ENCODE measurements around the gene CLEC14A. TPM values are rescaled to one million over a fixed set of nuclear protein-coding genes. Genes with fewer than 3 reads are reported as not detected.

The CLEC14A gene
- total and polyA plus RNA-seq, 7 donors, result 0.60 to 18.3 (median 12.2) TPM

- no peaks in the 10 kb centered on the region for H3K36me3 ChIP-seq
- intact Hi-C loops (cut with DNase I), result no loop called here
- no peak overlapping the region for H3K27ac ChIP-seq
- no peaks in the 10 kb centered on the region for H3K27me3 ChIP-seq
- no peak for TF ChIP-seq POLR2A (IDR thresholded peaks at IDR 0.05)
- no peak for TF ChIP-seq CTCF (IDR thresholded peaks at IDR 0.05)
- no peak for TF ChIP-seq POLR2AphosphoS5 (IDR thresholded peaks at IDR 0.05)
- no peak for TF ChIP-seq EP300 (IDR thresholded peaks at IDR 0.05)
- no peak overlapping the region for H3K4me3 ChIP-seq
- H3K4me1 ChIP-seq, result peaks cover 0 to 3% (median 0%) of the 10 kb centered on the region in 4 donors
- H3K9me3 ChIP-seq, result no peaks in the 10 kb centered on the region
- DNase-seq, result no peak
Measured at GRCh38 chr14:38238878-38239277, 17.0 kb downstream of the CLEC14A start.

GRCh38 chr14:38238332-38238731 is 17.6 kb downstream of the CLEC14A start:
- H3K27me3 ChIP-seq, result no peaks in the 10 kb centered on the region
- H3K27ac ChIP-seq, result no peak overlapping the region
- H3K36me3 ChIP-seq, result no peaks in the 10 kb centered on the region
- TF ChIP-seq CTCF (IDR thresholded peaks at IDR 0.05), result no peak
- no peak for TF ChIP-seq POLR2AphosphoS5 (IDR thresholded peaks at IDR 0.05)
- TF ChIP-seq POLR2A (IDR thresholded peaks at IDR 0.05), result no peak
- no peak for TF ChIP-seq EP300 (IDR thresholded peaks at IDR 0.05)
- H3K4me1 ChIP-seq, result no peaks in the 10 kb centered on the region
- no peak overlapping the region for H3K4me3 ChIP-seq
- 87 to 94% methylated on average over 1 of the region's 1 CpG for WGBS, 2 donors
- H3K9me3 ChIP-seq, result no peaks in the 10 kb centered on the region
- DNase-seq, result no peak
- intact Hi-C loops (cut with DNase I), result no loop called here

GRCh38 chr14:38233218-38233617 is 22.7 kb downstream of the CLEC14A start:
- no peaks in the 10 kb centered on the region for H3K36me3 ChIP-seq
- H3K9me3 ChIP-seq, result no peaks in the 10 kb centered on the region
- intact Hi-C loops (cut with DNase I), result no loop called here
- H3K4me3 ChIP-seq, result no peak overlapping the region
- 66 to 70% methylated on average over 5 of the region's 5 CpGs for WGBS, 2 donors
- no peak overlapping the region for H3K27ac ChIP-seq
- no peaks in the 10 kb centered on the region for H3K4me1 ChIP-seq
- DNase-seq, result no peak
- no peaks in the 10 kb centered on the region for H3K27me3 ChIP-seq
- TF ChIP-seq POLR2A (IDR thresholded peaks at IDR 0.05), result no peak
- no peak for TF ChIP-seq EP300 (IDR thresholded peaks at IDR 0.05)
- TF ChIP-seq POLR2AphosphoS5 (IDR thresholded peaks at IDR 0.05), result no peak

- intact Hi-C loops (cut with DNase I), result no loop called here
- H3K4me1 ChIP-seq, result no peaks in the 10 kb centered on the region
- DNase-seq, result no peak
- TF ChIP-seq CTCF (IDR thresholded peaks at IDR 0.05) (no peak), EP300 (IDR thresholded peaks at IDR 0.05) (no peak), POLR2AphosphoS5 (IDR thresholded peaks at IDR 0.05) (no peak), POLR2A (IDR thresholded peaks at IDR 0.05) (no peak)
- H3K36me3 ChIP-seq, result no peaks in the 10 kb centered on the region
- H3K27ac ChIP-seq, result no peak overlapping the region
- no peak overlapping the region for H3K4me3 ChIP-seq
- no peaks in the 10 kb centered on the region for H3K9me3 ChIP-seq
- WGBS, 2 donors, result 53 to 65% methylated on average over 3 of the region's 3 CpGs
- no peaks in the 10 kb centered on the region for H3K27me3 ChIP-seq
Measured at GRCh38 chr14:38226366-38226765, 29.5 kb downstream of the CLEC14A start.

DNA sequence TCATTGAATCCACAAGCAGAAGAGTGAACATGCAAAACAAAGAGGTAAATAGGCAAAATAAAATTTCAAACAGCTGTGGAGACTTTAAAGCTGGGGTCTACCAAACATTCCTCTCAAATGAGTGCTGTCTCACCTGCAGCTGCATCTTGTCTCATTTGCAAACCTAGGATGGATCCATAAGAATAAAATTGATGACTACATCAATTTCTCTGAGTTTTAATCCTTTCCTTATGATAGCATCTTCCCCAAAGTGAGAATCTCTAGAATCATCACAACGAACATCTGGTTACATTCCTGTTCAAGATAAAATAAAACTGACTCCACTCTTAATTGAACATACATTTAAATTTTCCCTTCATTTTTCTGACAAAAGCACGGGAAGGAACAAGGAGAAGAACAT is 29.9 kb downstream of the CLEC14A start:
- no peak for DNase-seq
- no peaks in the 10 kb centered on the region for H3K27me3 ChIP-seq
- H3K36me3 ChIP-seq, result no peaks in the 10 kb centered on the region
- intact Hi-C loops (cut with DNase I), result no loop called here
- no peaks in the 10 kb centered on the region for H3K4me1 ChIP-seq
- TF ChIP-seq EP300 (IDR thresholded peaks at IDR 0.05), result no peak
- TF ChIP-seq POLR2AphosphoS5 (IDR thresholded peaks at IDR 0.05), result no peak
- no peak for TF ChIP-seq POLR2A (IDR thresholded peaks at IDR 0.05)
- TF ChIP-seq CTCF (IDR thresholded peaks at IDR 0.05), result no peak
- no peak overlapping the region for H3K27ac ChIP-seq
- no peak overlapping the region for H3K4me3 ChIP-seq
- no peaks in the 10 kb centered on the region for H3K9me3 ChIP-seq
- 69 to 82% methylated on average over 2 of the region's 2 CpGs for WGBS, 2 donors

Measured in sigmoid colon (tissue), 7 donors.